HG03520 (cell line): ENCODE results near the gene LZTFL1.

ENCODE experiments used
- ATAC-seq: cut with Tn5 transposase; IDR thresholded peaks from one replicate; pipeline ENCODE4 v1.9.1; 2021; ENCODE audit warnings: mild to moderate bottlenecking, moderate library complexity; ENCODE audit not compliant: unreplicated experiment

LZTFL1 gene, protein sequence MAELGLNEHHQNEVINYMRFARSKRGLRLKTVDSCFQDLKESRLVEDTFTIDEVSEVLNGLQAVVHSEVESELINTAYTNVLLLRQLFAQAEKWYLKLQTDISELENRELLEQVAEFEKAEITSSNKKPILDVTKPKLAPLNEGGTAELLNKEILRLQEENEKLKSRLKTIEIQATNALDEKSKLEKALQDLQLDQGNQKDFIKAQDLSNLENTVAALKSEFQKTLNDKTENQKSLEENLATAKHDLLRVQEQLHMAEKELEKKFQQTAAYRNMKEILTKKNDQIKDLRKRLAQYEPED

DNA sequence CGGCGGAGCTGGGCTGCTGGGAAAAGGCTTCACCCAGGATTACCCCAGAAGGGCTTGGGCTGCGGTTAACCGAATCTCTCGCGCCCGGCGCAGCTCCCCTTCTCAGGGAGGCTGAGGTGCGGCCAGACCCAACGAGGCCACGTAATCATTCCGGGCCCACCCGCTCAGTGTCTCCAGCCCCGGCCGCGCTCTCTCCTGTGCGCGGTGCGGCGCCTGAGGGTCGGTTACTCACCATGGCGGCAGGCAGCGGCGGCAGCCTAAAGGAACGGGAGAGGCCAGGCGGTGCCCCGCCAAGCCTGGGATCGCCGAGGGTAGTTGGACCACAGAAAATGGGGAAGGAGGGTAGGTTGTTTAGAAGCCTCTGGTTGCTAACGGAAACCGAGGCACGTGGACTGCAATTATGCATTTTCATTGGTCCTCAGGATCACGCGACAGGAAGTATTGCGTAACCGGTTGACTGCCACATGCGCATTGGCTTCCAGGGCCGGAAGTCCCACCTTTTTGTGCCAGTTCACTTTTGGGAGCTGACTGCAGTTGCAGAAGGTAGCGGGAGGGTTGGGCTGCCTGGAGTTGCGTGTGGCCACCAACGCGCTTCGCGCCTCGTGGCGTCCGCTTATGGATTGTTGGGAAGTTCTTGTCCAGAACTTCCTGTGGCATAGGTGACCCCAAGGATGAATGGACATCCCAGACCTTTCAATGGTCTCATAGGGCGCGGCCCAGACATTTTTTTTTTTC is at the start of gene LZTFL1:
LZTFL1 (minus strand) TSS at position 363 of the 735 bp plus-strand sequence; CDS start at position 235, 128 bp downstream.
- peak; percentile 97 for ATAC-seq

DNA sequence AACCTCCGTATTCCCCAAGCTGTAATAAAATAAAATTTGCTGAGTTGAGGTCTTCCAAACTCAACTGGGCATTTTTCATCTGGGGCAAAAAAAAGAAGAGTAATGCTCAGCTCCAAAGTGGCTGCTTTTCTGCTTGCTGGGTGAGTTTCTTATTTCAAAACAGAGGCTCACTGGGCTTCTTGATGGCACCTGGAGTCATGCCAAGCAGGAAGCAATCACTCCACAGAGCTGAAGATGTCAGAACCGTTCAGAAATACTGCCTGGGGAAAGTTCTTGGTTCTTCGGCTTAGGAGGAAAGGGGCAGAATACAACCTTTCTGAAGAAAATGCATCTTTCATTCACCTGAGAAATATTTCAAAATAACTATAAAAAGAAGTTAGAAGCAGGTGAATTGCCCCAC is 48.5 kb upstream of the LZTFL1 start:
- ATAC-seq, result no peak

DNA sequence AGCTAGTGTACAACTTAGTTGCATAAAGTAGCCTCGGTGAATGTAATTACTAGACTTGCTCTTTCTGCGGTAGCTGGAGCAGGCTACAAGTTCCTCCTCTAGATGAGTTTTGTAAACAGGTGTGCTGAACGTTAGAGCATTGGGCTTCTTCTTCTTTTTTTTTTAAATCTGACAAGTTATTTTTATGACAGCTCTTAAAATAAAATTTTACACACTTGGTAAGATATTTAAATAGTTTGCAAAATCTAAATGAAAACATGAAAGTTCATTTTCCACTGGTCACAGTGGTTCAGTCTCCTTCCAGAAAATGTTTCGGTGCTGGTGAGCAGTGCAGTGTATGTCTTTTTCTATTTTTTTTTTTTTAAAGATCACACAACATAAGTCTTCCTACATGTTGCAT is 47.4 kb upstream of the LZTFL1 start:
- no peak for ATAC-seq

DNA sequence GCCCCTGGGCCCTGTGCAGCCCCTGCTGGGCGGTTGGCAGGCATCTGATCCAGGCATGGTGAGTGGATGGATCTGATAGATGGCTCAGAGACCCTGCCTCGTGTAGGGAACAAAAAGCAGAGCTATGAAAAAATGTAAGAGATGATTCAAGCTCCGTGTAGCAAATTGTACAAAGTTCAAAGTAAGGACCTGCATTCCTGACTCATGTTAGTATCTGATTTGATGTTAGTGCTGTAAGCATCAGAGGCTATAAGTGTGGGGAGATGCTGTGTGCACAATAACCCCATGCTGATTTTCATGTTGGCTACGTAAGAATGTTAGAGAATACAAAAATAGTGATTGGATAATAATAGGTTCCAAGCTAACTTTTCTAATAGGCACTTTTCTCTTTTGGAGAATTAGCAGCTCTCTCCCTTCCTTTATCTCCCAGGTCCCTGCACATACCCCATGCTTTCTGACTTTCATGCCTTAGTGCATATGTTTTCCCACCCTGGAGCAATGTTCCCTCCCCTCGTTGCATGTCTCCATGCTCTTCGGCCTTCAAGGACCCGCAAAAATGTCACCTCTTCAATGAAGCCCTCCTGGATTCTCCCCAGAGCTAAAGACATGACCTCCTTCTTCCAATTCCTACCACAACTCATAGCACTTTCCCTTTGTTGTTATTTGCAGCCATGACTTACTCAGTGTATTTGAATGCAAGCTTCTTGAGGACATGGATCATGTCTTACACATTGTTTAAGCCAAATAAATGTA is 46.0 kb upstream of the LZTFL1 start:
- no peak for ATAC-seq

DNA sequence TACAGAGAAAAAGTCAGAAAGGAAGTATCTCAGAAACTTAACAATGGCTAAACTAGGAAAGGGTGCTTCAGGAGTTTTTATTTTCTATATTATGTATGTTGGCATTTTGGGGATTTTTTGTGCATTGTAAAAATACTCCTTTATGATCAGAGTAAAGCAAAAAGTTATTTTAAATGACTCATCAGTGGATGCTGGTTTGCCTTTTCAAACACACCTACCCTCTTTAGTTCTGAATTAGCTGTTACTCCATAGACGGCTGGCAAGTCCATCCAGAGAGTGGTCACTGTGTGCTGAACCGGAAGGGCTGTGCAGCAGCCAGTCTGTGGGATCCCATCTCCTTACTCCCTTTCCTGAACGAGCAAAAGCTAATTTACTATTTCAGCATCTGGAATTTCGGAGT is 45.4 kb upstream of the LZTFL1 start:
- no peak for ATAC-seq

DNA sequence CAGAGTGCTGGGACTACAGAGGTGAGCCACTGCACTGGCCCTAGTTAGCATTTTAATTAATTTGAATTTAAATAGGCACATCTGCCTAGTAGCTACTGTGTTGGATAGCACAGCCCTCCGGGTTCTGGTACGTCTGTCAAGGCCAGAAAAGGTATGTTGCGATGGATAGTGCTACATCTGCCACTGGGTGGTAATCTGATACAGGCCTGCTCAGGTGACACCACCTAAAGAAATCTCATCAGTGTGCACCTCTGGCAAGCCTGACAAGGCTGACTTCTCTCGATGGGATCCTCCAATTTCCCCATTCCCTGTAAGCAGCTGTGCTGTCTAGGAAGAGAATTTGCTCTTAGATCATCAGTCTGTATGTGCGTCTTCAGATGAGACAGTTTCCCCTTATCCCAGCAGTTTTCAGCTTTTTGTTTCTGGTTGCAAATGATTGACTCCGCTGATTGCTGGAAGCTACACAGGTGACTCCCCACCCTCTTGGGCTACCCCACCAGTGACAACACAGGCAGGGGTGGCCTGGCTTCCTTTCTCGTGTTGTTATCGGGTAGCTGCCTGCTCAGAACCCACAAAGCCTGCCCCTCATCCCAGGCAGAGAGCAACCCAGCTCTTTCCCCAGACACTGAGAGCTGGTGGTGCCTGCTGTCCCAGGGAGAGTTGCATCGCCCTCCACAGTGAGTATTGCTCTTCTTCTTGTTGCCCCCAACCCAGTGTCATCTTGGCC is 44.2 kb upstream of the LZTFL1 start, which contains the start of gene CCR9:
CCR9 (plus strand) TSS at position 565 of the 727 bp plus-strand sequence. CDS start 8,391 bp downstream, outside the sequence.
- no peak for ATAC-seq

DNA sequence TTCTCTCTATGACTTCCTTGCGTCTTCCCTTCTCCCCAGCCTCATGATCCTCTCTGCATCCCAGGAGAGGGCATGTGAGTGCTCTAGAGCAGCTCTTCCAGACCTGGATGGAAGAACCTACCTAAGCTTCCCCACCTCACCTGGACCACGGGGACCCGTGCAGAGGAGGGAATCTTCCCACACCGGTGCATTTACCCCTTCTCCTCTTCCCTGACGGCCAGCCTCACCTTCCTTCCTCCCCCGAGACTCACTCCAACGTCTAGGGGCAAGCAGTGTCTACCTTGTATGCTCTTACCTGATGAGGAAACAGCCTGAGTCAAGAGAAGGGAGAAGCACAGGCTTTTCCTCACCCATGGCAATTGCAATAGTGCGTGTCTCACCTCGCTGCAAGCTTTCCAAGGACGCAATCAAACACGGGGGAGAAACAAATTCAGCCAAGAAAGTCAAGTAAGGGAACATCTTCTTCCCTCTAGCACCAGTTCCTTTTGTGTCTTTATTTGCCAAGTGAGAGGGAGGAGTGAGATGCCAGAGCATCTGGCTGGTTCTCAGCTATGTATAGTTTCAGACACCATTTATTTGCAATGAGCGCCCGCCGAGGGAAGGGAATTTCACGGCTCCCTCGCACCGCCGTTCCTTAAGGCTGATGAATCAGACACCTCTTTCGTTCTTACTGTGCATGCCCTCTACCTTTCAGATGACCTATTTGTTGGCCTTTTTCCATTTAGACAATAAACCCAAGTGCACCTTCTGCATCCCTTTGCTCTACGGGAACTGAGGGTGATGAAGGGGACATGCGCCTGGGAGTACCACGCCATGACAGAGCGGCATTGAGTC is 42.7 kb upstream of the LZTFL1 start:
- no peak for ATAC-seq

DNA sequence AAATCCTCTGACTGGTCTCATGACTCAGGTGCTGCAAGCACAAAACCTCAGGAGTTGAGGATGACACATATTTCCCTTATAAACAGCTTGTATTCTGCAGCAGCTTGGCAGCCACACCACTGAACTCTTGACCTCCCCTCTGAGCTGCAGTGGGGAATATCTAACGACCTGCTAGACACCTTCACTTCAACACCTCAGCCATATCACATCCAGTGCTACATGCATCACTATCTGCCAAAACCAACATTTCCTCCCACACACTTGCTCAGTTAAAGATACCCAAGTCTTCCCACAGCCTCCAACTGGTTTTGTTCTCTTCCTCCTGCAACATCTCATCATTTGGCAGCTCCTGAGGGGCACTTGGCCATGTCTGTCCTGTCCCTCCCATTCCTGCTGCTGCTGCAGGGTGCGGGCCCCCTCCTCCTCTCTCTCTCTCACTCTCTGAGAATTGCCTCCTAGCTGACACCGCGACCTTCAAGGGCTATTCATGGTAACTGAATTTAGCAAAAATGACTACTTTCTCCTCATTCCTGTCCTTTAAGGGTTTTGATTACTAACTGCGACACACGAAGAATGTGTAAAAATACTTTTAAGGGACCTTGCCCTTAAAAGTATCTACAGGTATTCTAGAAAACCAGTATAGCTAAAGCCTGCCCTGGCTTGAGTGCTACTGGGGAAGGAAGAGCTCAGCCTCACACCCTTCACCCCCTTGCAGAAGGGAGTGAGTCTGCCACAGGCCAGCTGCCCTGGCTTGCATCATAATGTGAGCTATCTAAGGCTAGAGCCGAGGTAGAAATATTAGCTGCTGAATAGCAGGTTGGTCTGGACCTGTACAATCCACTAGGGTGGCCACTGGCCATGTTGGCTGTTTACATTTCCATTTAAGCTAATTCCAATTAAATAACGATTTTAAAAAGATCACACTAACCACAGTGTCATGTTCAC is 39.4 kb upstream of the LZTFL1 start:
- no peak for ATAC-seq

DNA sequence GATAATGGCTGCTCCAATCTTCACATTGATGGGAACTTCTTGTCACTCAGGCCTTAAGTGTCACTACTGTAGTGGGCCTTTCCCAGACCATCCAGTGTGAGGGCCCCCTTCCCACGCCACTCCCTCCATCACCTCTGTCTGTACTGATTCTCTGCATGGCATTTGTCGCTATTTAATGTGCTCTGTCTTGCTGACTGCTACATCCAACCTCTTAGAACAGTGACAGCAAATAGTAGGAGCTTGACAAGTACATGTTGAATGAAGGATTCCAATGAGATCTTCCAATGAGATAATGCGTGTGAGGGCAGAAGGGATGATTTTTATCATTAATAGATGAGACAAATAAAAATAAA is 38.8 kb upstream of the LZTFL1 start:
- no peak for ATAC-seq

DNA sequence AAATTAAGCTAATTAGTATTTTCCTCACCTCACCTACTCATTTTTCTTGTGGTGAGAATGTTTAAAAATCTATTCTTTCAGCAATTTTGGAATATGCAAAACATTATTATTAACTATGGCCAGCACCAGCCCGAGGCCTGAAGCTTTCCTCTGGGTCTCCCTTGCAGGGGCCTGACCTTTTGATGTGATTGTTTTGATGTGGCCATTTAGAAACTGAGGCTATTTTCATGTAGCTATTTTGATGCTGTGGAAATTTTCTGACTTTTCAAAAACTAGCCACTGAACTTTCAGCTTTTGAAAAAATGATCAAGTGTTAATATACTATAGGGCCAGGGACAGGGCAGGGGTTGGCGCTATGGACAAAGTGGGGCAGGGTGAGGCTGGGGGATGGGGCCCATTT is 36.2 kb upstream of the LZTFL1 start:
- ATAC-seq, result no peak

DNA sequence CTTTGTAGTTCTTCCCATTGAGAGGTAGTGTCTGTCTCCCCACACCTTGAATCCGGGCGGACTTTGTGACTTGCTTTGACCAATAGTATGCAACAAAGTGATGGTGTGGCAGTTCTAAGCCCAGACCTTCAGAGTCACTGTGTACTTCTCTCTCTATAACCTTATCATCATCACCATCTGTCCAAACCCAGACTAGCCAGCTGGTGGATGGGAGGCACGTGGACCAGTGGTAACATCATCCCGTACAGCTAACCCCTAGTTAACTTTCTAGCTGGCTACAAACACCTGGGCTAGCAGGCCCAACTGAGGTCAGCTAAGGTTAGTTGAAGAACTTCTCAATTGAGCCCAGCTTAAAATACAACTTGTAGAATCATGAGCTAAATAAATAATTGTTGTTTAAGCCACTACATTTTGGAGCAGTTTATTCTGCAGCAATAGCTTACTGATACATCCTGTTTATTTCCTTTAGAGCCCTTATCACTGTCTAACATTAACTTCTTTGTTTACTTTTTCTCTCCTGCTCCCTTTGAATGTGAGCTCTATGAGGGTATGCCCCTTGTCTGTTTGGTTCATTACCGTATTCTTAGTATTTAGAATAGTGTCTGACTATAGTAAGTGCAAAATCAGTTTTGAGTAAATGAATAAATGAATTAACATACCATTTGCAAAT is 32.9 kb upstream of the LZTFL1 start:
- no peak for ATAC-seq

DNA sequence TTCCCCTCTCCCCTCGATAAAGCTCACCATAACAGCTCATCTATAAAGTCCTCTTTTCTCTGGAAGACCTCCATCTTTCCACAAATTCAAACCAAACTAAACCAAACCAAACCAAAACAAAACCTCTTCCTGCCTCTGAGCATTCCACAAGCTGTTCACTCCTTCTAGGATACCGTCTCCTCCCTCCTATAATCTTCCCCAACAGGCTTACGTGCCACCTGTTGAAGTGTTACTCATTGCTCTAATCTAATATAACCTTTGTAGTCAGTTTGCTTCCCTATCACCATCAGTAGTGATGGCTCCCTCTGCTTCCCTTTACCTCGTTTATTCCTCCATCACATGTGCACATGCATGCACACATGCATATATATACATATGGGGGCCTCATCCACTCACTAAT is 31.7 kb upstream of the LZTFL1 start:
- ATAC-seq, result no peak

DNA sequence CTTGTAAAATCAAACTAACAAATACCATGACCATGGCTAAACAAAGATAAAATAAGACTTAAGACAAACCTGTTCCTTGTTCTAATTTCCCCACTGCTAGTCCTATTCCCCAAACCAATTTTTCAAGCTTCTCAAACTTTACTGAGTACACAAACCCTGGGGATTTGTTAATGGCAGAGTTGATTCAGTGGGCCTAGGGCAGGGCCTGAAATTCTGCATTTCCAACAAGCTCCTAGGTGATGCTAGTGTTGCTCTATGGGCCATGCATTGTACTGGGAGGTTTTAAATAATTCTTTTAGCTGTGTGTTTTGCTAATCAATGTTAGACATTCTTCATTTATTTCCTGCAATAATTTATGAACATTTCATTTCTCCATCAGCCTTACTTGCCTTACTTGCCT is 31.1 kb upstream of the LZTFL1 start:
- no peak for ATAC-seq

DNA sequence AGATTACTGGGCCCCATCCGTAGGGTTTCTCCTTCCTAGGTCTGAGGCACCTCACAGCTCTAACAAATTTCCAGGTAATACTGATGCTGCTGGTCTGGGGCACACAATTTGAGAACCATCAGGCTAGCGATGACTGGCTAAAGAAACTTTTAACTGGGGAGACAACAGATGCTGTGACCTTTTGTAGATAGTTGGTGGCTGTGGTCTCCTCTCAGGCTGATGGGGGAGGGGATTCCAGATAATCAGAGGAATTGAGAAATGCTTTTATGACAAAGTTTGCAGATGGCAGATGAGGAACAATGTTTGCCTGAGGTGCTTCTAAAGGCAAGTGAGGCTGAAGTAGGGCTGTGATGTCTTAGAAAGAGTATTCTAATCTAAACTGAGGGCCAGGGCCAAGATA is 30.6 kb upstream of the LZTFL1 start:
- ATAC-seq, result no peak

DNA sequence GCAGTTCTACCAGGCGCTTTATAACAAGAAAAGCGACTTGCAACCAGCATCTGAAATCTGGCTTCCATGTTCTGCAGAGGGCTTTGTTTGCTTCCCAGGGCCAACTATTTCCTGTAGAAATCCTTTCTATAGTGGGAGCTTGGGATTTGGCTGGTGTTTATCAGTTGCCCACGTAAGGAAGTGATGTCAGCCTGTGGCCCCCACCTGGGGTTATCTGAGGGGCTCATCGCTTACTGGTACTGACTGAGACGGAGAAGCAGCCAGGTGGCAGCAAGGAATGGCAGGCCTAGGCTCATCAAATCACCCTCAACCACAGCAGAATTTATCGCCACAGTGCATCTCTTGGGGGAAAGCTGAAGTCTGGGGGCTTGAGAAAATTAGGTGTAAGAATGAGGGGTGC is 29.9 kb upstream of the LZTFL1 start:
- ATAC-seq, result no peak

DNA sequence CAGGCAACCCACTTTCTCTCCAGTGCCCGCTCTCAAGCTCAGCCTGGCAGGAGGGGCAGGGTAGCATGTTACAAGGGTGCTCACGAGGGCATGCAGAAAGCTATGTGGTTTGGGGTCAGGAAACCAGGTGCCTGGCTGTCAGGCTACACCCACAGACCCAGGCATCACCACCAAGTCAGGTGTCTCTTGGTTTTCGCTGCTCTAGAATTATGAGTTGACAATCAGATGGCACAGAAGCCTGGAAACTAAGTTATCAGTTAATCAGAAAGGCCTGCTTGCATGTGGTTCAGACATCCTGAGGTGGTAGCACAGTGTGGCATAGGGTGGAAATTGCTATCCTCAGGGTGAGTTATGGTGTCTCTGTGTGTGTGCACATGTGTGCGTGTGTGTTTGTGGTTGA is 28.2 kb upstream of the LZTFL1 start:
- ATAC-seq, result no peak

DNA sequence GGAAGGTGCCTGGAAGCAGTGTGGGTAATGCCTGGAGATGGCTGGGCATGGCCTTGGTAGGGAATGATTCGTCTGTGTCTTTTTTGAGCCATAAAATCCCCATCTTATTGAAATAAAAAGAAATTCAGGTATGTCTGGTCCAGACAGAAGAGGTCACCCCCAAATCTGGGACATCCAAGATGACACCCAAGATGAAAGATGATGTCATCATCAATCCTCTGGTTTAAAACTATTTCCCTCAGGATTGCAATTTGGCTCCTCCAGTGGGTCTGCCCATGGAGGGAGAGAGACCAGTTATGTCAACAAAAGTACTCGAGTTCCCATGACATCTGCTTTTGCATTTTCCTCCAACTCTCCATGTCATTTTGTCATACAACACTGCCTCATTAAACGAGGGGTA is 27.7 kb upstream of the LZTFL1 start:
- ATAC-seq, result no peak

DNA sequence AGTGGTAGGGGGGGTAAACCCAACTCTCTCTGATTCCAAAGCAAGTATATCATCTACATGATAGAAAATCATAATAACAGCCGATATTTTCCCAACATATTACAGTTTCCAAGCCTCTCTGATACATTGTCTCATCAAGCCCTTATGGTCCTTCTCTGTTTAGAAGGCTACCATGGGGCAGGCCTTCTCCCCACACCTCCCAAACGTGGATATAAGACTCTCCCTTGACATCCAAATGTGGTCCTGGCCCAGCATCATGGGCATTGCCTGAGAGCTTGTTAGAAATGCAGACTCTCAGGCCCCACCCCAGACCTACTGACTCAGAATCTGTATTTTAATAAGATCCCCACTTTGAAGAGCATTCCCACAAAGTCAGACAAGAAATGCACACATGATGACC is 26.7 kb upstream of the LZTFL1 start:
- no peak for ATAC-seq

DNA sequence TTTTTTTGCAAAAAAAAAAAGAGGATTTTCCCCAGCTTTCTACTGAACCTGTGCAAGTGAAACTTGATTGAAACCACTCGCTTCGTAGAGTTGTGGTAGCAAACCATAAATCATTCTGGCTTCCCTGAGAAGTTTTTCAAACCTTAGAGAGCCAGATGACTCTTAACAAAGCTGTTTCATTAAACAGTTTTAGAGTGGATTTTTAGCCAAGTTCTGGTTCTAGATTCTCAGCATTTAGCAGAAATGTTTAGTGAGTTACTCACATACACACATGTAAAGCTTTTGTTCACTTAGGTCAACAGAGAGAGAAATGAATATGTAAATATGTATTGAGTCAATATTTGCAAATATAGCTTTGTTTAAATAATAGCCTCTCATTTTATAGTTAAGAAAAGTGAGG is 26.3 kb upstream of the LZTFL1 start:
- no peak for ATAC-seq
